ENCODE results near the gene KIF27.
"Not testable (repeated sequence)": the region's sequence is repeated elsewhere in the genome, so short reads cannot be mapped to it uniquely, and the experiment has no call there.

The KIF27 gene

DNA sequence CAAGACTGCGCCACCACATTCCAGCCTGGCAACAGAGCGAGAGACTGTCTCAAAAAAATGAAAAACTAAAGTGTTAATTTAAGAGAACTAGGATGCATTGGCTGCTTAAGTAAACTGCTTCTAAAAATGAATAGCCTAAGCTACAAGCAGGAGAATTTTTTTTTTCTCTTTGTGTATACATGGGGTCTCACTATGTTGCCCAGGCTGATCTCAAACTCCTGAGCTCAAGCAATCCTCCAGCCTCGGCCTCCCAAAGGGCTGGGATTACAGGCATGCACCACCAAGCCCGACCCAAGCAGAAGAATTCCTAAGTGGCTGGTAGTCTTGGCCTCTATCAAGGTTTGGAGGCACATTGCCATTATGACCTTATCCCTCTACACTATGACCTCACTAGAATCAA lies 106.1 kb downstream of the KIF27 start:
- not testable (repeated sequence) for DNase-seq (ENCODE audit: low read depth)

- DNase-seq (ENCODE audit: low read depth) = not testable (repeated sequence)
These were observed 112.0 kb downstream of the KIF27 start for GRCh38 chr9:83809213-83809612.

DNA sequence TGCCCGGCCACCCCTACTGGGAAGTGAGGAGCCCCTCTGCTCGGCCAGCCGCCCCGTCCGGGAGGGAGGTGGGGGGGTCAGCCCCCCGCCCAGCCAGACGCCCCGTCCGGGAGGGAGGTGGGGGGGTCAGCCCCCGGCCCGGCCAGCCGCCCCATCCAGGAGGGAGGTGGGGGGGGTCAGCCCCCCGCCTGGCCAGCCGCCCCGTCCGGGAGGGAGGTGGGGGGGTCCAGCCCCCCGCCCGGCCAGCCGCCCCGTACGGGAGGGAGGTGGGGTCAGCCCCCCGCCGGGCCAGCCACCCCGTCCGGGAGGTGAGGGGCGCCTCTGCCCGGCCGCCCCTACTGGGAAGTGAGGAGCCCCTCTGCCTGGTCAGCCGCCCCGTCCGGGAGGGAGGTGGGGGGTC lies 116.8 kb downstream of the KIF27 start:
- DNase-seq (ENCODE audit: low read depth) = not testable (repeated sequence)

- DNase-seq (ENCODE audit: low read depth) = not testable (repeated sequence)
These were observed 117.3 kb downstream of the KIF27 start for GRCh38 chr9:83803941-83804340.

GRCh38 chr9:83800236-83801033 lies 120.8 kb downstream of the KIF27 start:
- no peak for DNase-seq (ENCODE audit: low read depth)

DNA sequence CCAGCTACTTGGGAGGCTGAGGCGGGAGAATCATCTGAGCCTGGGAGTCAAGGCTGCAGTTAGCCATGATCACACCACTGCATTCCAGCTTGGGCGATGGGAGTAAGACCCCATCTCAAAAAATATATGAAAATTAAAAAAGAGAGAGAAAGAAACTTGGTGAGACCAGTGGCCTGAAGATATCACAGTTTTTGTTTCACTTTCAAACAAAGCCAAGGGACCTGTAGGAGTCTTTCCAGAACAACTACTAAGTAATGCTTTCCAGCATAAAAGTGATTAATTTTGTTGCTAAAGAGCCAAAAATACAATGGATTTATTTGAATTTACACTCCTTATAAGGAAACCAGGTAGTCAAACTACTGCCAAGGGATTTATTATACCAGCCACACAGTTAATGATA lies 127.2 kb downstream of the KIF27 start:
- no peak for DNase-seq (ENCODE audit: low read depth)

DNA sequence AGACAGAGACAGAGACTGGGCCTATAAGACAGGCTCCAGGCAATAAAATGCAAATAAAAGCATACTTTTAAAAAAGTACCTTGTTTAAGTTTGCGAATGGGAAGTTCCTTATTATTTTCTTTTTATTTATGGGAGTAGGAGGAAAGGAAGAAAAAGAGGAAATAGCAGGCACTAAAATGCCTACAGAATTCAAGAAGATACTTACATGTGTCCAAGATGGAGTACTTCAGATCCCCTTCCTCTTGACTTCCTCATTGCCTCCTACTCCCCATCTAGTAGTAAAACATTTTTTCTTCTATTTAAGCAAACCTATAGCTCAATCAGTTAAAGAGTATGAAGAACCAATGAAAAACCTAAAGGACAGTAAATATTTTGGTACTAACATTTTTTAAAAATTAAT lies 128.5 kb downstream of the KIF27 start:
- no peak for DNase-seq (ENCODE audit: low read depth)

Data from HS-27A (cell line).